Fibroblast of villous mesenchyme (primary cell): ENCODE data around the gene ZXDC. TPM values are rescaled to one million over a fixed set of nuclear protein-coding genes. Genes with fewer than 3 reads are reported as not detected.

Source experiments
- DNase-seq: peaks from one replicate; pipeline ENCODE4 v3.0.0-alpha.2; 2010; ENCODE audit warnings: low read depth
- H3K4me3 ChIP-seq: 2 replicates; pipeline ENCODE4 v1.5.1; 2011; ENCODE audit warnings: low read depth, mild to moderate bottlenecking, low read length
- total RNA-seq: library from RNA; depleted of rRNA; stranded (reverse); fragments of >200 nt; gene quantifications from 2 replicates; pipeline ENCODE4 v1.2.3, GENCODE V29; 2012
- TF ChIP-seq, protein P1 (sequence below): IDR thresholded peaks from 2 replicates; pipeline ENCODE4 v1.5.1; 2012; ENCODE audit warnings: low read depth, mild to moderate bottlenecking, low read length; ENCODE audit not compliant: insufficient read depth

ZXDC gene
- total RNA-seq, 1 donor = 17.7 TPM

DNA sequence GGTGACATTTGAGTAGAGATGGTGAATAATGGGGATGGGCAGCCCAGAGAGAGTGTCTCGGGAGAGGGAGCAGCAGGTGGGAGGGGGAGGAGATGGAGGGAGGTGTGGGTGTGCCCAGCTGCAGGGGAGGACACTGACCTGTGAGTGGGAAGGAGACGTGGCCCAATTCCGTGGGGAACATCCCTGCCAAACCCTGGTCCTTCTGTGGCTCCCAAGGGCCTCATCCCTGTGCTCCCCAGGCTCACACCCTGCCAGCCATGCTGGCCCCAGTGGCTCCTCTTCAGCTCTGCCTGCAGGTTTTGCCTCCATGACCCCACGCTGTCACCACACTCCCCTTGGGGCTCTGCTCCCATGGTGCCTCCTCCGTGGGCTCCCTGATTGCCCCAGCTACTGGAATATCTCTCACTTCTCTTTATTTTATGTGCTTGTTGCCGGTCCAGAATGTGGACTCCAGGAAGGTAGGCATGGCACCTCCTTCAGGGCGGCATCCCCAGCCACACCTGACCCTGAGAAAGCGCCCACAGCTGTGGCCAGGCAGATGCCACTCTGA is 74.0 kb downstream of the ZXDC start:
- H3K4me3 ChIP-seq = no peak overlapping the region
- TF ChIP-seq, protein P1, sequence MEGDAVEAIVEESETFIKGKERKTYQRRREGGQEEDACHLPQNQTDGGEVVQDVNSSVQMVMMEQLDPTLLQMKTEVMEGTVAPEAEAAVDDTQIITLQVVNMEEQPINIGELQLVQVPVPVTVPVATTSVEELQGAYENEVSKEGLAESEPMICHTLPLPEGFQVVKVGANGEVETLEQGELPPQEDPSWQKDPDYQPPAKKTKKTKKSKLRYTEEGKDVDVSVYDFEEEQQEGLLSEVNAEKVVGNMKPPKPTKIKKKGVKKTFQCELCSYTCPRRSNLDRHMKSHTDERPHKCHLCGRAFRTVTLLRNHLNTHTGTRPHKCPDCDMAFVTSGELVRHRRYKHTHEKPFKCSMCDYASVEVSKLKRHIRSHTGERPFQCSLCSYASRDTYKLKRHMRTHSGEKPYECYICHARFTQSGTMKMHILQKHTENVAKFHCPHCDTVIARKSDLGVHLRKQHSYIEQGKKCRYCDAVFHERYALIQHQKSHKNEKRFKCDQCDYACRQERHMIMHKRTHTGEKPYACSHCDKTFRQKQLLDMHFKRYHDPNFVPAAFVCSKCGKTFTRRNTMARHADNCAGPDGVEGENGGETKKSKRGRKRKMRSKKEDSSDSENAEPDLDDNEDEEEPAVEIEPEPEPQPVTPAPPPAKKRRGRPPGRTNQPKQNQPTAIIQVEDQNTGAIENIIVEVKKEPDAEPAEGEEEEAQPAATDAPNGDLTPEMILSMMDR = no peak
- no peak for DNase-seq

DNA sequence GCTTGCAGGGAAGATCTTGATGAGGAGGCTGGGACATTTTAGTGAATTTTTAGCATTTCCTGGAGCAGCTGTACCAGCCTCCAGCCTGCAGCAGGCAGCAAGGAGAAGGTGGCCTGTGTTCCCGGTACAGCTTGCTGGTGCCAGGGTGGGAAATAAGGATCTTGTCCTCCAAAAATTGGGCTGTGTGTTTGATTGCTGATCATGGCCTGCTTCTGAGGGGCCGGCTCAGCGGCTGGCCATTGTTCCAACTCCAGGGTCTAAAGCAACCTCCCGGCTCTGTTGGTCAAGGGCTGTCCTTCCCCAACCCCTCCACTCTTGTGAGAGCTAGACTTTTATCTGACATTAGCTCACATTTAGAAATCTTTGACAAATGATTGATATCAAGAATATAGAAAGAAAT is 75.9 kb downstream of the ZXDC start:
- TF ChIP-seq, protein P1 = no peak
- no peak overlapping the region for H3K4me3 ChIP-seq
- no peak for DNase-seq

DNA sequence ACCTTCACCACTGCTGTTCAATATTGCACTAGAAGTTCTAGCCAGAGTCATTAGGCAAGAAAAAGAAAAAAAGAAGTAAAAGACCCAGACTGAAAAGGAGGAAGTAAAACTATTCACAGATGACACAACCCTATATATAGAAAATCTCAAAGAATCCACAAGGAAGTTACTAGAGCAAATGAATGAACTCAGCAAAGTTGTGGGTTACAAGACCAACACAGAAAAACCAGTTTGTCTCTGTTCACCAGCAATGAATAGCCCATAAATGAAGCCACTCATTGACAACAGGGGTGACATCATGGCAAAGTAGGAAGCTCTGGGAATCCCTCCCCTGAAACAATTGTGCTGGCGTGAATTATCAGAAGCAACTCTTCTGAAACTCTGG is 76.3 kb downstream of the ZXDC start:
- TF ChIP-seq, protein P1 = no peak
- H3K4me3 ChIP-seq = no peak overlapping the region
- DNase-seq = no peak

DNA sequence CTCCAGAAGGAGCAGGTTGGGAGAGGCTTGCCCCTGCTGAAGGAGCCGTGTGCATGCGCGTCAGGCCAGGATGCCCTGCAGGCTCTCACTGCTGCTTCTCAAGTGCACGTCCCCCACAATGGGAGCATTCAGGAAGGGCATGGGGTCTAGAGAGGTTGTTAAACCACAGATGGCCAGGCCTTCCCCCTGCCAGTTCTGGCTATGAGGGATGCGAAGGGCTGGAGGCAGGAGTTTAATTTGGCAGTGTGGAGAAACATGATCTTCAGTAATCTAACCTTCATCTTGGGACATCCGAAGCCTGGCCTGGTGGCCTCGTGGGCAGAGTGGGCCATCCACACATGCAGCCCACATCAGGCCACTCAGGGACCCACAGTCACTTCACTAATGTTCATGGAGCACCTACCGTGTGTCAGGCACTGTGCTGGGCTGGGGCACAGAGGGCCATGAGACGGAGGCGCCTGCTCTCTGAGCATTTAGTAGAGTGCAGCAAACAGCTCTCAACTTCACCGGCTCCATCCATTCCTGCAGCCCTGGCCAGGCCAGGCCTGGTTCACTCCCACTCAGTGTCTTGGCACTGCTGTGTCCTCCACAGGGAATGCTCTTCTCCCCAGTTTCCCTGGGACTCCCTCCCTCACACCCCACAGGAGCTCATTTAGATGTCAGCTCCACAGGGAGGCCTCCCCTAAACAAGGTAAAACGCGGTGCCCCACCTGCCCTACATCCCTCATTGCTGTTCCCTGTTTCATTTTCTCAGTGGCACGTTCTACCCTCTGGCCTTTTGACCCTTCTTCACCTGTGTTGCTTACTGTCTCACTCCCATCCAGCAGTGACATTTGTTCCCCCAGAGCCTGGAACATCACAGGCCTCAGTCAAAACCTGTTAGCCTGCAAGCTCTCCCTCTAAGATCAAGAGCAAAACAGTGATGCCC is 77.0 kb downstream of the ZXDC start:
- no peak for DNase-seq
- TF ChIP-seq, protein P1 = no peak
- H3K4me3 ChIP-seq = no peak overlapping the region

DNA sequence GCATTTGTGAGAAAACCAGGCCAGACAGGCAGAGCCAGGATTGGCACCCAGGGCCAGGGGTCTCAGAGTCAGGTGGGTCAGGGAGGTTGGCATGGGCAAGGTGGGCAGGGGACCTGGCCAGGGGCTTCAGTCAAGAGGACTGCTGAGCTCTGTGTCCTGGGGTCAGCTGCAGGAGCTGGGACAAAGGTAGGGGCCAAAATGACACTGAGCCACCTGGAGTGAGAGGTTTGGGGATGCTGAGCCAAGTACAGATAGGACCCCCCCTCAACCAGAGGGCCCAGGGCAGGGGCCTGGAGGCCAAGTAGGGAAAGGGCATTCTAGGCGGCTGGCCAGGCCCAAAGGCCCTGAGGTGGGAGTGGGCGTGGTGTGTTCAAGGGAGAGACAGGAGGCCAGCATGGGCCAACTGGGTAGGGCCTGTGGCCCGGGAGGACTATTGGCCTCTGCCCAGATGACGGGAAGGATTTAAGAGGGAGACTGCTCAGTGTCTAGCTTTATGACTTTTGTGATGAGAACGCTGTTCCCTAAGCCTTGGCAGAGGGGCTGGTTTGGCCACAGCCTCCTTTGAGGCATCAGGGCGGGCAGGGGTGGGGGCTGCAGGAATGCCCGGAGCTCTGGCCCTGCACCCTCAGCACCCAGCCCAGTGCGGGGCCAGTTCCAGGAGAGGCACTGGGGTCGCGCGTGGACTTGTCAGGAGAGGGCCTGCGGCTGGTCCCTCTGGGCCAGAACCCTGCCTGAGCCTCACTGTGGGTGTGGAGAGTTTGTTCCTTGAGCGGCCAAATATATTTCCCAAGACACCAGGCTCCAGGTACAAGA is 77.9 kb downstream of the ZXDC start:
- TF ChIP-seq, protein P1 = no peak
- H3K4me3 ChIP-seq = no peak overlapping the region
- no peak for DNase-seq

DNA sequence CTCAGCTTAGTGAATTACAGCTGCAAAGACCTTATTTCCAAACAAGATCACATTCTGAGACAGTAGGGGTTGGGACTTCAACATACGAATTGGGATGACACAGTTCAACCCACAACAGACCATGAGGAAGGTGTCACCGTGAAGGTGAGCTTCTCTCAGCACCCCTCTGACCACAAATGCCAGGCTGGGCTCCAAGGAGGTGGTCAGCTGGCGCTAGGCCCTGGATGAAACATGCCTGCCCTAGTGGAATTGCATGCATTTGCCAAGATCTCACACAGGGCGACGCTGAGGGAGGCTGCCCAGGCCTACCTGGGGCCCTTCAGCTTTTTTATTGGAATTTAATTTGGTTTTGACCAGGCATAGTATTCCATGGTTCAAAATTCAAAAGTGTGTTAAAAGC is 79.2 kb downstream of the ZXDC start:
- TF ChIP-seq, protein P1 = no peak
- no peak for DNase-seq
- no peak overlapping the region for H3K4me3 ChIP-seq
